GM23338 (cell line): ENCODE data around the gene ATPAF1. TPM values are rescaled to one million over a fixed set of nuclear protein-coding genes. Genes with fewer than 3 reads are reported as not detected.

ENCODE experiments used
- ATAC-seq: fragments of 200-7000 bp; cut with Tn5 transposase; 3 replicates; pipeline ENCODE4 v1.9.1; 2020
- DNase-seq: peaks from one replicate; pipeline ENCODE4 v3.0.0-alpha.2; 2015; ENCODE audit warnings: low spot score
- H2AFZ ChIP-seq: fragments of 200-600 bp; sonication (generic); 2 replicates; pipeline ENCODE4 v1.8.0; 2016; ENCODE audit warnings: antibody characterized with exemption, mild to moderate bottlenecking, moderate library complexity
- H3F3A ChIP-seq: fragments of 200-600 bp; sonication (generic); replicated peaks from 2 replicates; pipeline ENCODE4 v1.8.0; 2017; ENCODE audit warnings: antibody characterized with exemption, mixed run types, low read depth
- H3K27ac ChIP-seq: fragments of 200-600 bp; sonication (generic); 2 replicates; pipeline ENCODE4 v1.6.1; 2016; ENCODE audit warnings: low read depth
- H3K27me3 ChIP-seq: fragments of 200-600 bp; sonication (generic); 2 replicates; pipeline ENCODE4 v1.8.0; 2016; ENCODE audit warnings: mild to moderate bottlenecking, mixed run types, moderate library complexity; ENCODE audit not compliant: insufficient read depth
- H3K36me3 ChIP-seq: fragments of 200-600 bp; sonication (generic); 2 replicates; pipeline ENCODE4 v1.8.0; 2016; ENCODE audit warnings: mild to moderate bottlenecking; ENCODE audit not compliant: insufficient read depth
- H3K4me1 ChIP-seq: fragments of 200-600 bp; sonication (generic); 2 replicates; pipeline ENCODE4 v1.8.0; 2016; ENCODE audit warnings: mild to moderate bottlenecking, moderate library complexity; ENCODE audit not compliant: insufficient read depth
- H3K4me2 ChIP-seq: fragments of 200-600 bp; sonication (generic); 2 replicates; pipeline ENCODE4 v1.7.1; 2017; ENCODE audit warnings: mixed run types
- H3K4me3 ChIP-seq: fragments of 200-600 bp; sonication (generic); 2 replicates; pipeline ENCODE4 v1.6.1; 2016; ENCODE audit warnings: mixed run types
- H3K79me2 ChIP-seq: fragments of 200-600 bp; sonication (generic); replicated peaks from 2 replicates; pipeline ENCODE4 v1.8.0; 2017; ENCODE audit warnings: mild to moderate bottlenecking; ENCODE audit not compliant: insufficient read depth
- H3K9me2 ChIP-seq: fragments of 200-600 bp; sonication (generic); 2 replicates; pipeline ENCODE4 v1.8.0; 2017; ENCODE audit not compliant: insufficient read depth
- H4K20me1 ChIP-seq: fragments of 200-600 bp; sonication (generic); replicated peaks from 2 replicates; pipeline ENCODE4 v1.8.0; 2017; ENCODE audit warnings: mild to moderate bottlenecking; ENCODE audit not compliant: insufficient read depth
- H3K27ac Mint-ChIP-seq: 2 replicates; pipeline ENCODE4 v1.8.0; 2020; ENCODE audit warnings: inconsistent platforms, mild to moderate bottlenecking, moderate library complexity, mixed read lengths
- H3K27me3 Mint-ChIP-seq: 3 replicates; pipeline ENCODE4 v1.8.0; 2022; ENCODE audit warnings: low read depth, mild to moderate bottlenecking, moderate library complexity, mixed read lengths, inconsistent platforms; ENCODE audit not compliant: insufficient read depth, poor library complexity
- H3K36me3 Mint-ChIP-seq: 3 replicates; pipeline ENCODE4 v1.8.0; 2021; ENCODE audit warnings: low read depth, mild to moderate bottlenecking, inconsistent platforms, moderate library complexity, mixed read lengths
- H3K4me1 Mint-ChIP-seq: 3 replicates; pipeline ENCODE4 v1.8.0; 2020; ENCODE audit warnings: mild to moderate bottlenecking, inconsistent platforms, mixed read lengths
- H3K4me3 Mint-ChIP-seq: 3 replicates; pipeline ENCODE4 v1.8.0; 2021; ENCODE audit warnings: moderate library complexity, mild to moderate bottlenecking, inconsistent platforms, mixed read lengths
- H3K9me3 Mint-ChIP-seq: 3 replicates; pipeline ENCODE4 v1.8.0; 2020; ENCODE audit warnings: moderate library complexity, mild to moderate bottlenecking, inconsistent platforms, mixed read lengths
- CREB1 ChIP-seq: fragments of 250-450 bp; sonication (Bioruptor Pico); IDR thresholded peaks from 2 replicates; pipeline ENCODE4 v1.5.0; 2020; ENCODE audit warnings: low read depth, mild to moderate bottlenecking, moderate library complexity
- CTCF ChIP-seq, 2 experiments: fragments of 200-600 bp in 1 of 2; sonication (generic) in 1 of 2; conservative IDR thresholded peaks; 2 replicates each; pipeline versions ENCODE4 v1.5.1 to v1.6.1; 2016 to 2017; ENCODE audit warnings: antibody characterized with exemption in 2 of 2, low read depth in 2 of 2, mild to moderate bottlenecking in 2 of 2, moderate library complexity in 1 of 2
- EZH2 ChIP-seq: fragments of 200-600 bp; sonication (generic); IDR thresholded peaks from one replicate; pipeline ENCODE4 v1.8.0; 2017; ENCODE audit warnings: antibody characterized with exemption, mild to moderate bottlenecking, low read depth; ENCODE audit not compliant: unreplicated experiment
- EZH2phosphoT487 ChIP-seq: fragments of 200-600 bp; sonication (generic); IDR thresholded peaks from one replicate; pipeline ENCODE4 v1.8.1; 2018; ENCODE audit warnings: antibody characterized with exemption; ENCODE audit not compliant: unreplicated experiment
- JUNB ChIP-seq: IDR thresholded peaks from one replicate; pipeline ENCODE4 v1.6.1; 2016; ENCODE audit warnings: antibody characterized with exemption; ENCODE audit not compliant: unreplicated experiment
- NANOG ChIP-seq: IDR thresholded peaks from 2 replicates; pipeline ENCODE4 v1.6.1; 2016; ENCODE audit warnings: antibody characterized with exemption, borderline replicate concordance
- POLR2AphosphoS5 ChIP-seq: IDR thresholded peaks from 2 replicates; pipeline ENCODE4 v1.6.1; 2016; ENCODE audit warnings: antibody characterized with exemption, low read depth
- REST ChIP-seq: IDR thresholded peaks from one replicate; pipeline ENCODE4 v1.6.1; 2018; ENCODE audit warnings: antibody characterized with exemption; ENCODE audit not compliant: unreplicated experiment
- STAT1 ChIP-seq: IDR thresholded peaks from one replicate; pipeline ENCODE4 v1.6.1; 2016; ENCODE audit warnings: antibody characterized with exemption; ENCODE audit not compliant: unreplicated experiment
- ZNF114 ChIP-seq: fragments of 250-450 bp; sonication (Bioruptor Pico); IDR thresholded peaks from 2 replicates; pipeline ENCODE4 v1.5.0; 2020; ENCODE audit warnings: mild to moderate bottlenecking, moderate library complexity
- ZNF331 ChIP-seq: fragments of 250-450 bp; sonication (Bioruptor Pico); IDR thresholded peaks from 2 replicates; pipeline ENCODE4 v1.5.0; 2020; ENCODE audit warnings: low read depth, mild to moderate bottlenecking, moderate library complexity
- ZNF462 ChIP-seq: fragments of 250-450 bp; sonication (Bioruptor Pico); IDR thresholded peaks from 2 replicates; pipeline ENCODE4 v1.5.0; 2020; ENCODE audit warnings: mild to moderate bottlenecking, moderate library complexity
- polyA plus RNA-seq: library from polyadenylated mRNA; unstranded; fragments of >200 nt; fragmentation: Nextera tagmentation; extraction: Ambion mirVana; gene quantifications from 2 replicates; pipeline ENCODE4 v1.2.1, GENCODE V29; 2016
- total RNA-seq: library from RNA; depleted of rRNA; stranded (reverse); fragments of >200 nt; shearing (Covaris generic); gene quantifications from 2 replicates; pipeline ENCODE4 v1.2.3, GENCODE V29; 2014
- TF ChIP-seq, protein P1 (sequence below): IDR thresholded peaks from 2 replicates; pipeline ENCODE4 v1.6.1; 2016; ENCODE audit warnings: antibody characterized with exemption

The ATPAF1 gene
- total and polyA plus RNA-seq, 2 experiments from 2014 or later, result 41.2 to 67.6 TPM

GRCh38 chr1:46583494-46583893, 84.7 kb downstream of the ATPAF1 start:
- Histone ChIP-seq H2AFZ (no peak overlapping the region), H3K4me1 (no peaks in the 10 kb centered on the region), H3K4me3 (no peak overlapping the region), H3K9me2 (no peaks in the 10 kb centered on the region), H3K27me3 (no peaks in the 10 kb centered on the region), H3K36me3 (no peaks in the 10 kb centered on the region; the same call in 1 of the 2 replicates), H4K20me1 (no peaks in the 10 kb centered on the region), H3K4me2 (no peak overlapping the region), H3F3A (no peaks in the 10 kb centered on the region), H3K79me2 (no peaks in the 10 kb centered on the region), H3K27ac (no peak overlapping the region)
- no peaks in the 10 kb centered on the region for H3K9me3 Mint-ChIP-seq
- DNase-seq (no peak), ATAC-seq (no peak)
- H3K27me3 Mint-ChIP-seq, result peaks cover 2% of the 10 kb centered on the region
- no peak overlapping the region for H3K4me3 Mint-ChIP-seq
- TF ChIP-seq EZH2 (no peak), JUNB (no peak), EZH2phosphoT487 (no peak), POLR2AphosphoS5 (no peak), NANOG (no peak), STAT1 (no peak), ZNF462 (CRISPR knock-in tag) (no peak), ZNF114 (no peak), REST (no peak), CREB1 (CRISPR knock-in tag) (no peak), CTCF (conservative IDR thresholded peaks at IDR 0.05; ENCODE audit: low read depth in 2 of 2) (no peak), ZNF331 (CRISPR knock-in tag) (no peak)
- TF ChIP-seq, protein P1, sequence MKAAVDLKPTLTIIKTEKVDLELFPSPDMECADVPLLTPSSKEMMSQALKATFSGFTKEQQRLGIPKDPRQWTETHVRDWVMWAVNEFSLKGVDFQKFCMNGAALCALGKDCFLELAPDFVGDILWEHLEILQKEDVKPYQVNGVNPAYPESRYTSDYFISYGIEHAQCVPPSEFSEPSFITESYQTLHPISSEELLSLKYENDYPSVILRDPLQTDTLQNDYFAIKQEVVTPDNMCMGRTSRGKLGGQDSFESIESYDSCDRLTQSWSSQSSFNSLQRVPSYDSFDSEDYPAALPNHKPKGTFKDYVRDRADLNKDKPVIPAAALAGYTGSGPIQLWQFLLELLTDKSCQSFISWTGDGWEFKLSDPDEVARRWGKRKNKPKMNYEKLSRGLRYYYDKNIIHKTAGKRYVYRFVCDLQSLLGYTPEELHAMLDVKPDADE, result no peak
- no peak overlapping the region for H3K27ac Mint-ChIP-seq
- H3K36me3 Mint-ChIP-seq, result peaks cover 6% of the 10 kb centered on the region; the same call in 1 of the 3 replicates
- H3K4me1 Mint-ChIP-seq, result peaks cover 14% of the 10 kb centered on the region
